ENCODE data around the gene COPZ1. TPM values are rescaled to one million over a fixed set of nuclear protein-coding genes. Genes with fewer than 3 reads are reported as not detected.

COPZ1 gene
- total RNA-seq, 1 experiment from 2014 or later: 104 TPM

- H3K9me3 ChIP-seq (ENCODE audit: control insufficient read depth, low read depth, low read length): no peaks in the 10 kb centered on the region
- no peak overlapping the region for H3K27ac Mint-ChIP-seq
Measured at GRCh38 chr12:54394986-54395385, 70.1 kb downstream of the COPZ1 start.

More at GRCh38 chr12:54394986-54395385, 70.1 kb downstream of the COPZ1 start:
- Histone ChIP-seq H3K56ac (ENCODE audit: insufficient read length, low read depth, low read length) (no peak overlapping the region), H3K14ac (ENCODE audit: insufficient read depth, low read length) (no peak overlapping the region), H3K79me1 (ENCODE audit: insufficient read depth, low read depth, low read length, poor library complexity, severe bottlenecking) (no peaks in the 10 kb centered on the region), H4K5ac (ENCODE audit: insufficient read length, low read depth, low read length) (no peak overlapping the region), H2BK15ac (ENCODE audit: low read depth, low read length) (no peak overlapping the region), H3K18ac (ENCODE audit: insufficient read length, low read depth, low read length) (no peak overlapping the region), H2BK5ac (ENCODE audit: insufficient read length, low read length) (no peak overlapping the region), H2BK12ac (ENCODE audit: insufficient read length, low read depth, low read length) (no peak overlapping the region), H4K91ac (ENCODE audit: insufficient read length, low read depth, low read length) (no peak overlapping the region), H2AK5ac (ENCODE audit: insufficient read length, low read length) (no peak overlapping the region), H3K9ac (ENCODE audit: extremely low read depth, insufficient read length, low read length) (no peak overlapping the region), H3K4ac (ENCODE audit: low read depth, low read length) (no peak overlapping the region), H4K8ac (replicated peaks; ENCODE audit: insufficient read length, low read depth, low read length) (no peak overlapping the region), H2BK120ac (ENCODE audit: low read depth, low read length, poor library complexity, severe bottlenecking) (no peak overlapping the region), H3T11ph (ENCODE audit: low read length) (no peak overlapping the region), H2AFZ (ENCODE audit: low read length) (no peak overlapping the region), H3K4me2 (ENCODE audit: insufficient read depth, insufficient read length, low read length) (no peak overlapping the region), H3K27ac (ENCODE audit: insufficient read length, low read depth, low read length) (no peak overlapping the region), H2BK20ac (ENCODE audit: low read depth, low read length, poor library complexity, severe bottlenecking) (no peak overlapping the region), H3K27me3 (ENCODE audit: insufficient read depth, low read length) (no peaks in the 10 kb centered on the region), H3K79me2 (ENCODE audit: insufficient read depth, low read length) (no peaks in the 10 kb centered on the region), H3K23ac (ENCODE audit: insufficient read length, low read depth, low read length) (no peak overlapping the region), H3K4me1 (ENCODE audit: insufficient read depth, low read length) (peaks cover 3% of the 10 kb centered on the region), H4K20me1 (ENCODE audit: control insufficient read depth, insufficient read depth, insufficient read length) (no peaks in the 10 kb centered on the region), H3K23me2 (ENCODE audit: insufficient read length, low read depth, low read length, poor library complexity, severe bottlenecking) (peaks cover 16% of the 10 kb centered on the region)
- Mint-ChIP-seq H3K27me3 (ENCODE audit: low read depth) (peaks cover 19% of the 10 kb centered on the region), H3K9me3 (no peaks in the 10 kb centered on the region), H3K4me3 (no peak overlapping the region), H3K4me1 (peaks cover 27 to 33% of the 10 kb centered on the region in 2 experiments), H3K36me3 (ENCODE audit: insufficient read depth in 1 of 3, low read depth in 3 of 3) (peaks cover 5 to 24% (median 16%) of the 10 kb centered on the region in 3 experiments; a peak in 5 of 7 replicates)
- WGBS (ENCODE audit: extremely low coverage, insufficient read length, low lambda C conversion rate): no CpG with 5 or more reads among the region's 1 CpG
- no peak for TF ChIP-seq CTCF (conservative IDR thresholded peaks at IDR 0.05)
- DNase-seq: no peak

Measured in H9 (cell line).